GM18505 (cell line): ENCODE measurements around the gene SBF2.

ENCODE experiments used
- ATAC-seq: cut with Tn5 transposase; IDR thresholded peaks from one replicate; pipeline ENCODE4 v1.9.1; 2021; ENCODE audit not compliant: unreplicated experiment
- POLR2A ChIP-seq: IDR thresholded peaks from 4 replicates; pipeline ENCODE4 v1.6.1; 2011; ENCODE audit warnings: borderline replicate concordance; ENCODE audit not compliant: insufficient read depth, insufficient read length; ENCODE audit errors: extremely low read depth

SBF2 gene

DNA sequence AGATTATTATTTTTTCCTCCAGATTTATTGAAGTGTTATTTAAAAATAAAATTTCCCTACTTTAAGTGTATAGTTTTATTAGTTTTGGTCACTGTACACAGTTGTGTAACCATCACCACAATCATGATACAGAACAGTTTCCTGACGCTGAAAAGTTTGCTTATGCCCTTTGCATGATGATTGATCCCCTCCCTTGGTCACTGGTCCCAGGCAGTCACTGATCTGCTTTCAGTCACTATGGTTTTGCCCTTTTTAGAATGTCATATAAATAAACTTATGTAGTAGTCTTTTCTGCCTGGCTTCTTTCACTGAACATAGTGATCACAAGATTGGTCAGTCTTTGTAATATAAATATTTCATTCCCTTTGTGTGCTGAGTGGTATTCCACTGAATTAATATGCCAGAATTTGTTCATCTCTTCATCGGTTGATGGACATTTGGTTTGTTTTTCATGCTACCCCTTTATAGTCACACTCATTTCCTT is 489.6 kb downstream of the SBF2 start:
- no peak for TF ChIP-seq POLR2A
- no peak for ATAC-seq

DNA sequence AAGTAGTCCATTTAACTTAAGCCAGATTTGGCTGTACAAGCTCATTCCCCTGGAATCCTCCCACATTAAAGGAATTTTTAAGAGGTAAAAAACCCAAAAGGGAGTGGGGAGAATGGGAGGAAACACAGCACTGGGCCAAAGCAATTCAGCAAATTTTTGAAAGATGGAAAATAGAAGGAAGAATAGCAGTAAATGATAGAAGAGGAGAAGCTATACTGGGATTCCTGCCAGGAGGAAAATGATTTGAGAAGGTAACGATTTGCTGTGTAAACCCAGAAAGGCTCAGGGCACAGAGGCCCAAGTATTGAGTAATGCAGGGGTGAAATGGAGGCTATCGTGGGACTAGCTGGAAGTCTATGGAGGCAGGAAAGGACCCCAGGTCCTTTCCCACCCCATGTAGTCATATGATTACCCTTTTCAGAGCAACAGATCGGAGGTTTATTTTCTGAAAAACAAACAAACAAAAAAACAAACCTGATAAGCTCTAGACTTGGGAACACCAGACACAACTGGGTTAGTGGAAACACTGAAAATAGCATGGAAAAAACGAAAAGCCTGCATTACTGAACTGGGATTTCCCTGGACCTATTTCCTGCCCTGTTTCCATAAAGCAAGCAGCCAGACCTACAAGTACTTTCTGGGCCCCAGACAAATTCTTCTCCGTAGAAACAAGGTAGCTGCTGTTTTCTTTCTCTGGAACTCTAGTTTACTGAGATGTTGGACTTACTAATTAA is 490.2 kb downstream of the SBF2 start:
- no peak for TF ChIP-seq POLR2A
- no peak for ATAC-seq

DNA sequence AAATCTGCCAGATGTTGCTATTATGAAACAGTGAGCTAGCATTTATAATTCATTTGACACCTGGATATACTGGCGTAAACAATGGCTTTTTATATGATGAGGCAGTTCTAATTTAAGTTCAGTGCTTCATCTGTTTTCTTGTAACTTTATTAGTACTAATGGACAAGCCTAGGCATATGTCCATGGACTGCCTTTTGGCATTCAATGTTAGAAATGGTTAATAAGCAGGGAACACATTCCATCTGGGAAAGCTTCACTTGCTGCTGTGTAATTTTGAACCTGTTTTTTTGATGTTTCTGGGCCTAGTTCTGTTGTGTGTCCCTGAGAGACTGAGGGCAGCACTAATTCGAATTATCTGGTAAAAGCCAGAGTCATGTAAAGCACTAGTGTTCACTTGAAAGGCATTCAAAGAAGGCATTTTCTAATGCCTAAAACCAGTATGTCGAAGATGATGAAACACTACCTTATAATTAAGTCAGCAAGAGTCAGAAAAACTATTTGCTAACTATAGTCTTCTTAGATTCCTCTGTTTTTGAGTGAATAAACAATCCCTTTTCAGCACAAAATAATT is 491.6 kb downstream of the SBF2 start:
- no peak for TF ChIP-seq POLR2A
- no peak for ATAC-seq

DNA sequence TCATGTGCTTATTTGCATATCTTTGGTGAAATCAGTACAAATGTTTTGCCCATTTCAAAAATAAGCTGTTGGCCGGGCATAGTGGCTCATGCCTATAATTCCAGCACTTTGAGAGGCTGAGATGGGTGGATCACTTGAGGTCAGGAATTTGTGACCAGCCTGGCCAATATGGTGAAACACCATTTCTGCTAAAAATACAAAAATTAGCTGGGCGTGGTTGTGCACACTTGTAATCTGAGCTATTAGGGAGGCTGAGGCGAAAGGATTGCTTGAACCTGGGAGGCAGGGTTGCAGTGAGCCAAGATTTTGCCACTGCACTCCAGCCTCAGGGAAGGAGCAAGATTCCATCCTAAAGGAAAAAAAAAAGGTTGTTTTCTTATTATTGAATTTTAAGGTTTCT is 494.1 kb downstream of the SBF2 start:
- no peak for ATAC-seq
- TF ChIP-seq POLR2A, result no peak

DNA sequence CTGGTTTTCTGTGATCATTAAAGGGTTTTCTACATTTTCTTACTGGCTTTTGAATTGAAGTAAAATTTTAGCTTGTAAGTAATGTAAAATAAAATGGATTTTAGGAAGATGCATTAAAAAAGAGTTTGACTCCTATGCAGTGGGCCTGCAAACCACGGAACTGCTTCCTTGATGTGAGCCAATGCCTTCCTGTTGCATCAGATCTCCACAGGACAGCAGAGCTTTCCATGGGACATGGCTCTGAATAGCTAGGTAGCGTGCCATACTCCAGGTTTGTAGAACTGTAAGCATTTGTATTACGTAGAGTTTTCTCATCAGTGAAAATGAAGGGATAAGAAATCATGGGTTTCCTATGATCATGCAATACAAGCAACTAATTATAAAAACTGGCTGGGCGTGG is 496.7 kb downstream of the SBF2 start:
- no peak for TF ChIP-seq POLR2A
- no peak for ATAC-seq

DNA sequence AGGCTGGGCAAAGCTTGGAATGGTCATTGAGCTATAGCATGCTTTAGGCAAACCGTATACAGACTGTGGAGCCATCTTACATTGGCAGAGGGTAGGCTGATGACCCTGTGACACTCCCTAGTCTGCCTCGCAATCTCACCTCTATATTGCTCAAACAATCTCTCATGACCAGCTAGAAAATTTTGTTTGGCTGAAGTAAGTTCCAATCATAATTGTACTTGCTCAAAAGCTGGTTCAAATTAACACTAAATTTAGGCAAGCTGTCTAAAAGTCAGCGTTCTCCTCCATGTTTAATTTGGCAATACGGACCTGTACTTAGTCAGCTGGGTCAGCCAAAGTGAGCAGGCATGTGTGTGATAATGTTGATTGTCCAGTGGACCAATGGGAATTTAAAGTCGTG is 497.2 kb downstream of the SBF2 start:
- no peak for TF ChIP-seq POLR2A
- no peak for ATAC-seq

DNA sequence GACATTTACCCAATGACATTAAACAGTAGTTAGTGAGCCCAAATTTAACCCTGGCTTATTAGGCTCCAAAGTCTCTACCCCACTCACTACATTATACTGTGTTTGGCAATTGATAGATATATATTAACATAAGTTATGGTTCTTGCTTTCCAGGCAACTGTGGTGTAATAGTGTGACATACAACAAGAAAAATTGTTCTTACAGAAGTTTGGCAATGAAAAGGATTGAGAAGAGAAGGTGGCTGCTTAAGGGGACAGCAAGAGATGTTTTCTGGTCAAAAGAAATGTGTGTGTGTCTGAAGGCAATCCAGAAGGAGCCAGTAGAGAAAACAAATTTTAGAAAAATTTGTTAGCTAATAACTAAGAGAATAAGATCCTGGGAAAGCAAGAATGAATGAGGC is 497.8 kb downstream of the SBF2 start:
- no peak for ATAC-seq
- TF ChIP-seq POLR2A, result no peak

DNA sequence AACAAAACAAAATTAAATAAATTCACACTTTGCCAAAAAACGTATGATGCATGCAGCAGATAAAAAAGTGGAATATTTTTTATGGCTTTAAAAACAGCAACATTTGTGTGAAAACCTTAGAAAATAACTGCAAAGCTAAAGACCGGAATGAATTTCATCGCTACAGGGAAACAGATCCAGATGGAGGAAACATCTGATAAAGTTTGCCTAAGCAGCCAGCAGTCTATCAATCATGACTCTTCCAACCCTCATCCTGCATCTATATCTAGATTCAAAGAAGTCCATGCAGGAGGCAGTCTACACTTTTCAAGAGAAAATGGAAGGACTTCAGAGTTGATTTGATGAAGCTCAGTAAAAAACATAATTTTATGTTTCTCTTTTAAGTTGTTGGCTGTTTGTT is 503.3 kb downstream of the SBF2 start:
- no peak for TF ChIP-seq POLR2A
- ATAC-seq, result no peak

DNA sequence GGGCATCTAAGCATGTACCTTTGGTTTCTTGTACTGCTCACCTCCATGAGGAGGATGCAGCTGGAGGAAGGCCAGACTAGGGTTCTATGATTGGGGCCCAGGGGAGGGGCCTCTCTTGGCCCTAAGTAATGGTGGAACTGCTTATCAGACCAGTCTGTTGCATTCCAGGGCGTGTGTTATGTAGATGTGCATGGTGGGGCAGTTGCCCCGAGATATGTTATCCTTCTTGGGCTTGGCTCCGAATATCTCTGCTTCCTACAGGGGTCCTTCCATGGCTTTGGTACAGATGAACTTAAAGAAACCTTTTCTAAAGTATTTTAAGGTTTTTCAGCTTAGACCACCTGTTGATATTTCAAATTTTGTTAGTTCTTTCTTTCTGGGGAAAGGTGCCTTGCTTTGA is 504.1 kb downstream of the SBF2 start:
- ATAC-seq, result no peak
- TF ChIP-seq POLR2A, result no peak

DNA sequence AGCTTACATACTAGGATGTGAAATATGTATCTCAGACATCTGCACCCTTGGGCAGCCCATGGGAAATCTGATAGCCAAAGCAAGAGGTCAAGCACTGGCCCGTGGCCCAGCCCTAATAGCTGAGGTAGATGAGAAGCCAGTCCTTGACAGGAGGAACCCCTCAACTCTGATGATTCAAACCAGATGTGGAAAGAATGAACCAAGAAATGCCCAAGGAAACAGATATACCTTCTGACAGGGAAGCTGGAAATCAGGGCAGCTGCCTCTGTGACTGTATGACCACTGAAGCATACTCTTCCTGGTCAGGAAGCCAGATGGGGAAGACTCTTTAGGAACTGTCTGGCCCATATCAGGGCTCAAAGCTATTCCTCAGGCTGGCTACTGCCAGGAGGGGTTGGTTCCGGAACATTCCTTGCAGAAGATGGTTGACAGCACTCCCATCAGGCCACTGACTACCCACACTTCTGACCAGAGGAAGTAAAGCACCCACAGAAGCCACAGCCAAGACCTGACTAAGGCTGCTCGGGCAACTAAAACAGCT is 506.0 kb downstream of the SBF2 start:
- no peak for TF ChIP-seq POLR2A
- no peak for ATAC-seq

DNA sequence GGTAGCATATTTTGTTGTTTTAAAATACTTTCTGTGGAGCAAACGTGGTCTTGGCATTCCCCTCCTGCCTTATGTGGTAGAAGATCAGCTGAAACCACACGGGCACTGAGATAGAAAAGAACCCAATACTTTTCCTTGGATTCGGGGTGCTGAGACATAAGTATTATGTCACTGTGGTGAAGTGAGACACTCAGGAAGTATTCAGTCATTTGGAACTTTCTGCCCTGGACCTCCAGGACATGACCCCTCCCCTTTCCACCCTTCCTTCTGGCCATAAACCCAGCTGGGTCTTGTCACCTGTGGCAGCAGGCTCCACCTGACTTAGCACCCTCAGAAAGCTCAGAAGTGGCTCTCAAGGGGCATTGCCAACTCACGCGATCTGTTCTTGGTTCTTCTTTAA is 506.8 kb downstream of the SBF2 start:
- TF ChIP-seq POLR2A, result no peak
- no peak for ATAC-seq

DNA sequence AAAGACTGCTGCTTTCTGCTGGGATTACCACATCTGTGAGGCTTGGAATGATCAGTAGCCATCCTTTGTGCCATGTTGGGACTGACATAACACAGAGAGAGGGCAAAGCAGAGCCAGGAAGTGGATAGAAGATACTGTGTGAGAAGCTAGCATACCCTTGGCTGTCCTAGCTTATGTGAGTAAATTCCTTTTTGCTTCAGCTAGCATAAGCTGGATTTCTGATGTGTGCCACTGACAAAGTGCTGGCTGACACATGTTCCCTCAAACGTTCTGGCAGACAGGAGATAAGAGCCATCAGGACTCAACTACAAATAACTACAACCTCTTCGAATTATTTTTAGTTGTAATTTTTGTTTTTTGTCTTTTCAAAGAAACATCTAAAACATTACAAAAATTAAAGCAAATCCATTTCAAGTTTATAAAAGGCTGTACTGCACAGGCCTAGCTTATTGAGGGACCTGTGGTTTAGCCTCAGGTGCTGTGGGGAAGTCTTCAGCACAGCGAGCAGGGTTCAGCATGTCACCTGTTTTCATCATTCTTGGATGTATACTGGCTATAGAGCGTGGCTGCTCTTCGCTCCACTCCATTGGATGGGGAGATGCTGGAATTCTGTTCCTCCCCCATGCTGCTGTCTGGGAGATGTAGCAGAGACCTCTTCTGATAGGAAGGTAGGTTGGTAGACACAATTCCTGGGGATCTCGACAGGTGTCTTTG is 509.3 kb downstream of the SBF2 start:
- TF ChIP-seq POLR2A, result no peak
- ATAC-seq, result no peak

DNA sequence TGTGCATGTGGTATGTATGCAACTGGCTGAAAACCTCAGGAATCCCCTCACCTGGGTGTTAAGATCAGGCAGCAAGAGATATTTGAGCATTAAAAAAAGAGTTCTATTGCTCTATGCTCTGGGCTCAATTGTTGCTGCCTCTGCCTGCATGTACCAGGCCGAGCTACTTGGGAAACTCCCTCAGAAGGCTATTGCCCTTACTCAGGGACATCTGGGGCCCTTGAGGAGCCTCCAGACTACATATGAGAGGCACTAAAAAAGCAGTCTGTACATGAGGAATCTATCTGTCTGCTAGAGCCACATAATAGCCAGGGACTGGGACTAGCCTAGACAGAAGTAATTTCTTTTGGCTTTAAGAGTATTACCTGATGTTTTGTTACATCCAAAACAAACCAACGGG is 510.0 kb downstream of the SBF2 start:
- no peak for ATAC-seq
- TF ChIP-seq POLR2A, result no peak

DNA sequence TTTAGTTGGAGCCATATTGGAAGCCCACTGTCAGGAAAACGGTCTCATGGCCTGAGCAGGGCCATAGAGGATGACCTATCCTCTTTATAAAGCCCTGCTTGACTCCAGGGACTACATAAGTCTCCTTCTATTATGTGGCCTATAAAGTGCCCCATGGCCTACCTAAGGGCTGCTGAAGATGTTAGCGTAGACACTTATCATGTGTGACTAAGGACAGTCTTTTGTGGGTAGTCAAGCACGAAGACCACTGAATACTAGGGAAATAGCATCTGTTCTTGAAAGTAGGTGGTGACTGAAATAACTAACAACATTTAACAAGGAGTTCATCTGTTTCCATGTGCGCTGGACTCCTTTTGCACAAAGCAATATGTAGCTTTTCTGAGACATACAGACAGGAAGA is 513.1 kb downstream of the SBF2 start:
- ATAC-seq, result no peak
- TF ChIP-seq POLR2A, result no peak

DNA sequence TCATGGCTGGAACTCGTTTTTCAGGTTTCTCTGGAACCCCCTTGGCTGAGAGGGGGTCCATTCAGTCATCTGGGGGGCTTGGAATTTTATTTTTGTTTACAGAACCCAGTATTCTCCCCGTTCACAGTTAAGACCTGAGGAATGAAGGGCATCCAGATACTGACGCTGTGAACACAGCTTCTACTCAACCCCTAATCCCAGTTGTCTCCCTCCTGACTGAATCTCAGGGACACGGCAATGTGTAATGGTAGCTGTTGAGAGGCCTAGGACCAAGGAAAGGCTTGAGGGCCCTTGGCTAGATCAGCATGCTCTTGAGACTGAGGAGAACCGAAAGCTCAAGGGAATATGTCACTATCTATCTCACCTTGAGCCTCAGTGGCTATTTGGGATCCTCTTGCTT is 516.5 kb downstream of the SBF2 start:
- TF ChIP-seq POLR2A, result no peak
- ATAC-seq, result no peak

DNA sequence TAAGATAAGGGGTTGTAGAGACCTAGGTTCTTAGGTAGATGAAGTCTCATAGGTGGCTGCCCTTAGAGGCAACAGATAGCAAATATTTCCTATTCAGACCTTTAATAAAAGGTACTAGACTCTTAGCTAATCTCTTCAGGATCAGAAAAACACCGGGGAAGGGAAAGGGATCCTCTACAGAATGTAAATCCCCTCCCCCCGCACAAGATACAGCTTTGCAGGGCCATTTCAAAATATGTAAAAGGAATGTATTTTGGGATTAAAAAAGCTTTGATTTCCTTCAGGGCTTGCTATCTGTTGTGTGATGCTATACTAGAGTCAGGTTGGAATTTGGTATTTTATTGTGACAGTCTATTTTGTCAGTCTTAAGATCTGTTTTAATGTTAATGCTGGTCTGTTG is 517.0 kb downstream of the SBF2 start:
- no peak for TF ChIP-seq POLR2A
- ATAC-seq, result no peak
